ENCODE data around the gene MTERF4.

The MTERF4 gene

GRCh38 chr2:241048149-241048948 lies 53.7 kb downstream of the MTERF4 start:
- DNase-seq: peak in 1 of 2 donors; percentile 8

- DNase-seq: no peak
Measured at GRCh38 chr2:241047253-241048010, 54.7 kb downstream of the MTERF4 start.
